ENCODE results near the gene RNU6-1. TPM values are rescaled to one million over a fixed set of nuclear protein-coding genes. Genes with fewer than 3 reads are reported as not detected.

Gene RNU6-1
- total and polyA plus RNA-seq, 5 donors from 2014 or later: not detected

- Mint-ChIP-seq H3K4me3 (no peak overlapping the region), H3K4me1 (peaks cover 0 to 5% (median 2%) of the 10 kb centered on the region in 4 donors), H3K36me3 (no peaks in the 10 kb centered on the region), H3K27ac (no peak overlapping the region), H3K9me3 (peaks cover 0 to 6% (median 5%) of the 10 kb centered on the region in 7 donors), H3K27me3 (peaks cover 65% of the 10 kb centered on the region)
- peaks cover 8% of the 10 kb centered on the region for H3K4me1 ChIP-seq (ENCODE audit: control insufficient read depth, insufficient read depth, low read length, poor library complexity, severe bottlenecking)
- H3K4me3 ChIP-seq (ENCODE audit: low read depth, low read length): no peak overlapping the region
- H3K9me3 ChIP-seq (ENCODE audit: control insufficient read depth in 2 of 2, low read length in 2 of 2): no peaks in the 10 kb centered on the region
- no peak for DNase-seq
- no peaks in the 10 kb centered on the region for H3K36me3 ChIP-seq (ENCODE audit: control insufficient read depth, insufficient read depth, low read length)
- no peak for ATAC-seq (ENCODE audit: low read depth in 2 of 2)
- H3K27me3 ChIP-seq (ENCODE audit: control insufficient read depth, insufficient read depth, low read length): peaks cover 6% of the 10 kb centered on the region
- H3K27ac ChIP-seq (ENCODE audit: insufficient read depth, low read length, poor library complexity, severe bottlenecking): no peak overlapping the region
Observed at GRCh38 chr15:67865766-67866165, 25.9 kb upstream of the RNU6-1 start.

- no peak for DNase-seq
- Mint-ChIP-seq H3K27me3 (peaks cover 65% of the 10 kb centered on the region), H3K4me3 (no peak overlapping the region), H3K36me3 (no peaks in the 10 kb centered on the region), H3K9me3 (peaks cover 0 to 6% (median 2%) of the 10 kb centered on the region in 7 donors), H3K27ac (no peak overlapping the region), H3K4me1 (peaks cover 0 to 5% (median 2%) of the 10 kb centered on the region in 4 donors)
- ATAC-seq (ENCODE audit: low read depth in 2 of 2): no peak
- Histone ChIP-seq H3K27ac (ENCODE audit: insufficient read depth, low read length, poor library complexity, severe bottlenecking) (no peak overlapping the region), H3K4me1 (ENCODE audit: control insufficient read depth, insufficient read depth, low read length, poor library complexity, severe bottlenecking) (peaks cover 8% of the 10 kb centered on the region), H3K36me3 (ENCODE audit: control insufficient read depth, insufficient read depth, low read length) (no peaks in the 10 kb centered on the region), H3K27me3 (ENCODE audit: control insufficient read depth, insufficient read depth, low read length) (peaks cover 6% of the 10 kb centered on the region), H3K4me3 (ENCODE audit: low read depth, low read length) (no peak overlapping the region), H3K9me3 (ENCODE audit: control insufficient read depth in 2 of 2, low read length in 2 of 2) (no peaks in the 10 kb centered on the region)
Observed at GRCh38 chr15:67865331-67865730, 25.5 kb upstream of the RNU6-1 start.

GRCh38 chr15:67863442-67863987, 23.7 kb upstream of the RNU6-1 start:
- no peaks in the 10 kb centered on the region for H3K36me3 ChIP-seq (ENCODE audit: control insufficient read depth, insufficient read depth, low read length)
- peak; percentile 90 to 95 for ATAC-seq (ENCODE audit: low read depth in 2 of 2)
- peaks cover 0 to 5% (median 2%) of the 10 kb centered on the region in 4 donors for H3K4me1 Mint-ChIP-seq
- peaks cover 8% of the 10 kb centered on the region for H3K4me1 ChIP-seq (ENCODE audit: control insufficient read depth, insufficient read depth, low read length, poor library complexity, severe bottlenecking)
- H3K4me3 Mint-ChIP-seq: peak overlapping the region in 2 of 4 donors; percentile 33 to 70
- DNase-seq: peak; percentile 45 to 72 (median 67)
- H3K4me3 ChIP-seq (ENCODE audit: low read depth, low read length): no peak overlapping the region
- no peaks in the 10 kb centered on the region for H3K9me3 Mint-ChIP-seq
- no peak overlapping the region for H3K27ac ChIP-seq (ENCODE audit: insufficient read depth, low read length, poor library complexity, severe bottlenecking)
- no peaks in the 10 kb centered on the region for H3K36me3 Mint-ChIP-seq
- no peak overlapping the region for H3K27ac Mint-ChIP-seq
- H3K27me3 ChIP-seq (ENCODE audit: control insufficient read depth, insufficient read depth, low read length): peaks cover 6% of the 10 kb centered on the region
- peaks cover 51% of the 10 kb centered on the region for H3K27me3 Mint-ChIP-seq
- H3K9me3 ChIP-seq (ENCODE audit: control insufficient read depth in 2 of 2, low read length in 2 of 2): no peaks in the 10 kb centered on the region

GRCh38 chr15:67862750-67863441, 23.1 kb upstream of the RNU6-1 start:
- peaks cover 0 to 5% (median 2%) of the 10 kb centered on the region in 4 donors for H3K4me1 Mint-ChIP-seq
- no peaks in the 10 kb centered on the region for H3K36me3 Mint-ChIP-seq
- H3K4me1 ChIP-seq (ENCODE audit: control insufficient read depth, insufficient read depth, low read length, poor library complexity, severe bottlenecking): peaks cover 8% of the 10 kb centered on the region
- H3K9me3 Mint-ChIP-seq: no peaks in the 10 kb centered on the region
- no peak overlapping the region for H3K4me3 ChIP-seq (ENCODE audit: low read depth, low read length)
- H3K4me3 Mint-ChIP-seq: no peak overlapping the region
- H3K36me3 ChIP-seq (ENCODE audit: control insufficient read depth, insufficient read depth, low read length): no peaks in the 10 kb centered on the region
- no peak overlapping the region for H3K27ac ChIP-seq (ENCODE audit: insufficient read depth, low read length, poor library complexity, severe bottlenecking)
- DNase-seq (no peak), ATAC-seq (ENCODE audit: low read depth in 2 of 2) (no peak)
- peaks cover 6% of the 10 kb centered on the region for H3K27me3 ChIP-seq (ENCODE audit: control insufficient read depth, insufficient read depth, low read length)
- H3K9me3 ChIP-seq (ENCODE audit: control insufficient read depth in 2 of 2, low read length in 2 of 2): no peaks in the 10 kb centered on the region
- H3K27me3 Mint-ChIP-seq: peaks cover 46% of the 10 kb centered on the region
- H3K27ac Mint-ChIP-seq: no peak overlapping the region

GRCh38 chr15:67861983-67862382, 22.1 kb upstream of the RNU6-1 start:
- Mint-ChIP-seq H3K27ac (peak overlapping the region in 1 of 3 donors; percentile 41), H3K36me3 (no peaks in the 10 kb centered on the region), H3K4me1 (peaks cover 0 to 5% (median 2%) of the 10 kb centered on the region in 4 donors), H3K4me3 (no peak overlapping the region), H3K27me3 (peaks cover 44% of the 10 kb centered on the region), H3K9me3 (no peaks in the 10 kb centered on the region)
- H3K4me3 ChIP-seq (ENCODE audit: low read depth, low read length): no peak overlapping the region
- H3K27ac ChIP-seq (ENCODE audit: insufficient read depth, low read length, poor library complexity, severe bottlenecking): no peak overlapping the region
- peaks cover 8% of the 10 kb centered on the region for H3K4me1 ChIP-seq (ENCODE audit: control insufficient read depth, insufficient read depth, low read length, poor library complexity, severe bottlenecking)
- no peak for ATAC-seq (ENCODE audit: low read depth in 2 of 2)
- no peaks in the 10 kb centered on the region for H3K36me3 ChIP-seq (ENCODE audit: control insufficient read depth, insufficient read depth, low read length)
- peaks cover 6% of the 10 kb centered on the region for H3K27me3 ChIP-seq (ENCODE audit: control insufficient read depth, insufficient read depth, low read length)
- H3K9me3 ChIP-seq (ENCODE audit: control insufficient read depth in 2 of 2, low read length in 2 of 2): no peaks in the 10 kb centered on the region
- DNase-seq: no peak

GRCh38 chr15:67859331-67859946, 19.6 kb upstream of the RNU6-1 start:
- Mint-ChIP-seq H3K36me3 (no peaks in the 10 kb centered on the region), H3K4me3 (no peak overlapping the region), H3K27me3 (peaks cover 32% of the 10 kb centered on the region), H3K4me1 (peaks cover 0 to 5% (median 2%) of the 10 kb centered on the region in 4 donors), H3K9me3 (no peaks in the 10 kb centered on the region), H3K27ac (no peak overlapping the region)
- Histone ChIP-seq H3K4me3 (ENCODE audit: low read depth, low read length) (no peak overlapping the region), H3K27me3 (ENCODE audit: control insufficient read depth, insufficient read depth, low read length) (peaks cover 4% of the 10 kb centered on the region), H3K27ac (ENCODE audit: insufficient read depth, low read length, poor library complexity, severe bottlenecking) (no peak overlapping the region), H3K4me1 (ENCODE audit: control insufficient read depth, insufficient read depth, low read length, poor library complexity, severe bottlenecking) (peaks cover 8% of the 10 kb centered on the region), H3K36me3 (ENCODE audit: control insufficient read depth, insufficient read depth, low read length) (no peaks in the 10 kb centered on the region), H3K9me3 (ENCODE audit: control insufficient read depth in 2 of 2, low read length in 2 of 2) (no peaks in the 10 kb centered on the region)
- DNase-seq: no peak
- no peak for ATAC-seq (ENCODE audit: low read depth in 2 of 2)

- ATAC-seq (ENCODE audit: low read depth in 2 of 2) (no peak), DNase-seq (no peak)
- Histone ChIP-seq H3K9me3 (ENCODE audit: control insufficient read depth in 2 of 2, low read length in 2 of 2) (no peaks in the 10 kb centered on the region), H3K27me3 (ENCODE audit: control insufficient read depth, insufficient read depth, low read length) (no peaks in the 10 kb centered on the region), H3K27ac (ENCODE audit: insufficient read depth, low read length, poor library complexity, severe bottlenecking) (no peak overlapping the region), H3K4me1 (ENCODE audit: control insufficient read depth, insufficient read depth, low read length, poor library complexity, severe bottlenecking) (no peaks in the 10 kb centered on the region), H3K4me3 (ENCODE audit: low read depth, low read length) (no peak overlapping the region), H3K36me3 (ENCODE audit: control insufficient read depth, insufficient read depth, low read length) (no peaks in the 10 kb centered on the region)
- no peak overlapping the region for H3K4me3 Mint-ChIP-seq
- H3K27me3 Mint-ChIP-seq: peaks cover 20% of the 10 kb centered on the region
- no peaks in the 10 kb centered on the region for H3K9me3 Mint-ChIP-seq
- no peaks in the 10 kb centered on the region for H3K4me1 Mint-ChIP-seq
- H3K36me3 Mint-ChIP-seq: no peaks in the 10 kb centered on the region
- H3K27ac Mint-ChIP-seq: no peak overlapping the region
Observed at GRCh38 chr15:67857220-67857619, 17.4 kb upstream of the RNU6-1 start.

All from CD4-positive, CD25-positive, alpha-beta regulatory T cell (primary cell).